Adrenal gland (tissue), 5 donors: ENCODE results near the gene POLR2E.

Source experiments
- POLR2A ChIP-seq, 2 donors: fragments of 450-650 bp; IDR thresholded peaks; one replicate each; pipeline ENCODE4 v1.6.1; 2017; ENCODE audit warnings: antibody characterized with exemption in 2 of 2, mild to moderate bottlenecking in 2 of 2, moderate library complexity in 1 of 2
- TF ChIP-seq, protein P1 (sequence below), 6 experiments: fragments of 450-650 bp in 4 of 6; fragments of 200-600 bp in 2 of 6; sonication (generic) in 1 of 6; IDR thresholded peaks; 1 replicate in 5 of 6; 2 replicates in 1 of 6; pipeline versions ENCODE4 v1.5.1 to v1.8.0; 2016 to 2021; ENCODE audit warnings: antibody characterized with exemption in 6 of 6, mild to moderate bottlenecking in 2 of 6, moderate library complexity in 1 of 6
- donor health status: DM: no; HTN: no; CAD: no.

DNA sequence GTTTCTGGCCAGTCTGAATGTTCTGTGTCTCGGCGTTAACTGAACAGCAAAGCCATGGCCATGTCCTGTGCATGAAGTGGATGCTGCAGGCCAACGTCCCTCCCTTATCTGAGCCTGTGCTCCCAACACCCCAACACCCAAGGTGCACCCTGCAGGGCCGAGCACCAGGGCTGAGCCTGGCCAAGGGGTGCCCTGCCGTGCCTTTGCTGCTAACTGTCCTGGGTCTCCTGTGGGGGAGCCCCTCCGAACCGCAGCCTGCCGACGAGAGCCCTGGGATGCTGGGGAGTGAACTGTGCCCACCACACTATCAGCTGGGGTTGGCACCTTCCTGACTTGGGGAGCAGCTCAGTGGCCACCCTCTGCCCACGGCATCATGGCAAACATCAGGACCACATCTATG is 26.2 kb upstream of the POLR2E start:
- TF ChIP-seq POLR2A (IDR thresholded peaks at IDR 0.05) = no peak
- TF ChIP-seq, protein P1, sequence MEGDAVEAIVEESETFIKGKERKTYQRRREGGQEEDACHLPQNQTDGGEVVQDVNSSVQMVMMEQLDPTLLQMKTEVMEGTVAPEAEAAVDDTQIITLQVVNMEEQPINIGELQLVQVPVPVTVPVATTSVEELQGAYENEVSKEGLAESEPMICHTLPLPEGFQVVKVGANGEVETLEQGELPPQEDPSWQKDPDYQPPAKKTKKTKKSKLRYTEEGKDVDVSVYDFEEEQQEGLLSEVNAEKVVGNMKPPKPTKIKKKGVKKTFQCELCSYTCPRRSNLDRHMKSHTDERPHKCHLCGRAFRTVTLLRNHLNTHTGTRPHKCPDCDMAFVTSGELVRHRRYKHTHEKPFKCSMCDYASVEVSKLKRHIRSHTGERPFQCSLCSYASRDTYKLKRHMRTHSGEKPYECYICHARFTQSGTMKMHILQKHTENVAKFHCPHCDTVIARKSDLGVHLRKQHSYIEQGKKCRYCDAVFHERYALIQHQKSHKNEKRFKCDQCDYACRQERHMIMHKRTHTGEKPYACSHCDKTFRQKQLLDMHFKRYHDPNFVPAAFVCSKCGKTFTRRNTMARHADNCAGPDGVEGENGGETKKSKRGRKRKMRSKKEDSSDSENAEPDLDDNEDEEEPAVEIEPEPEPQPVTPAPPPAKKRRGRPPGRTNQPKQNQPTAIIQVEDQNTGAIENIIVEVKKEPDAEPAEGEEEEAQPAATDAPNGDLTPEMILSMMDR (IDR thresholded peaks at IDR 0.05) = no peak
